GF-D8 (cell line): ENCODE data around the gene CNTLN.
"Not testable (repeated sequence)": the region's sequence is repeated elsewhere in the genome, so short reads cannot be mapped to it uniquely, and the experiment has no call there.

Source experiments
- DNase-seq: peaks from one replicate; lab custom pipeline; 2025; lab: John Stamatoyannopoulos, UW

The CNTLN gene

DNA sequence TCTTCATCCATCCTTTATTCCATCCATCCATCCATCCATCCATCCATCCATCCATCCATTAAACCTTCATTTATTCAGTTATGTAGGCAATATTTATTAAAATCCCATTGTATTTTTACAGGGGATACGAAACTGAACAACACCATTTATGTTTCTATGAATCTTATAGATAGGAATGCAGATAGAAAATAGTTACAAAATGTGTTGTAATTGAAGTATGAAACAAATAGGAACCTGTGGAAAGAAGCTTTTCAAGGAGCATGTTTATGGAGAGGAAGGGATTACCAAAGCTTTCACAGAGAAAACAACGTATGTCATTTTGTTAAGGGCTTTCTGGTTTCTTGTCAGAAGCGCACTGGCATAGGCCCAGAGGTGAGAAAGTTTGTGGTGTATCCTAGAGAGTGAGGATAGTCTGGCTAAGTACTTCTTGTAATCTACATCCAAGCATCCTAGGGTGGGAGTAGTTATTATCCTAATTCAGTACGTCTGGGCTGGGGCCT is 184.0 kb downstream of the CNTLN start:
- no peak for DNase-seq

DNA sequence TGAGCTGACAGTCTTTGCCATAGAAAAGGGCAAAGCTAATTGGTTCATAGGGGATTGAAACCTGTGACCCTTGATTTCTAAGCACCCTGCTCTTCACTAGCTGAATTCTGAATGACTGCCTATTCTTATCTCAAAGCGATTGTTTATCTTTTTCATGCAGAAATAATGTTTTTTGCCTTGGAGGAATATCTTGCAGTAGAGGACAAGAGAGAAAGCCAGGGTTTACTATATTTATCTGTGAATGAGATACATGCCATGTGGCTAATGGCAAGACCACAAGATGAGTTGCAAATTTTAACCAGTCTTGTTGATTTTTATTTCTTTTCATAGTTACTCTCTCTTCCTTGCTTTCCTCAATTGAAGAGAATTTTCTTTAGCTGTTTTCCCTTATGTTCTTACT is 185.0 kb downstream of the CNTLN start:
- no peak for DNase-seq

DNA sequence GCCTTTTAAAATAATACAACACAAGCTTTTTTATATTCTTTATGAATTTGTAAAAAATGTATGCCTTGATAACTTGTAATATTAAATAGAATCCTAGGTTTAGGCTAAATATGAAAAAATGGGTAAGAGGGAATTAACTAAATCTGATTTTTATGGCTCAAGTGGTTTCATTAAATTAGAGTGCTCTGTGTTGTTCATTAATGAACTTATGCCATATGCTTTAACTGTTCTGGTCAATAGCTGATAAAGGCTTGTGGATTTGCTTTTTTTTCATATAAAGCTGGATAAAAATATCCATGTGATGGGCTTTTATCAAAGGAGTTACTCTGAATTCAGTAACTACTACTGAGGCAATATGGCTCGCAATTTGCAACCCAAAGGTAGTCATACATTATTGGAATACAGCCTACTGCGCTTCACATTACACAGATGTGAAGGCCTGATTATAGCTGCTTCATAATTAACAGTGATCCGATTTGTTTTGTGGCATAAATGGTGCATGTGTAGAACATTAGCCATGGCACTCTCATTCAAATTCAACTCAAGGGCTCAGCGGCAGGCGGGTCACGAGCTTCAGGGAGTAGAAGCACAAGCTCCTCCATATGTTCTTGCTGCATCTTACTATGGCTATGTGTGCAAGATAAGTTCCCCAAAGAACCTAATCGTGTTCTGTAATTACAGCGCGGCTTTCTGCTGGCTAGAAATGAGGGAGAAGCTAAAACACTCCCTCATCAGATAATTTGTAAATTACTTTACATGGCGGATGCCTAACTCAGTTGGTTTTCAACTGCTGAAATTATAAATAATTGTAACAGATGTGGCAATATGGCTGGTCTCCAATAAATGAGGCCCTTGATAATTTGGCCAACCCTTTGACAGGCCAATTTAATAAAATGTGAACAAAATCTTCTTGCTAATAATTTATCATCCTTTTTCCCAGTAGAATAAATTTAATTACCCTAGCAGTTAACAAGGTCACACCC is 188.3 kb downstream of the CNTLN start:
- DNase-seq: no peak

DNA sequence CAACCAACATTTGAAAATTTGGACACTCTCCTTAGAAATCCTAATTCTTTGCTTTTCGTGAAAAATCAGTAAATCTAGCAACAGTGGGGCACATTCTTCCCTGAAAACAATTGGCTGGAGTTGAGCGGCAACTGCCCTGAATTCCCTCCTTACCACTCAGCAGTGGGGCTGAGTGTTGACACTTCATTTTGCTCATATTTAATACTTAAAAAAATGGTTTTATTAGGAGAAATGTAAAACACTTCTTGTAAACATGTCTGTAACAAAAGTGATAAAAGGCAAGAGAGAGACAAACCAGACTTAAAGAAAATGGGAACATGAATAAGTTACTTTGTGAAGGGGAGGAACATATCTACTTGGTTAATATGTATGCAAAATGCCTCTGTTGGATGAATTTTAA is 193.5 kb downstream of the CNTLN start:
- DNase-seq: no peak

DNA sequence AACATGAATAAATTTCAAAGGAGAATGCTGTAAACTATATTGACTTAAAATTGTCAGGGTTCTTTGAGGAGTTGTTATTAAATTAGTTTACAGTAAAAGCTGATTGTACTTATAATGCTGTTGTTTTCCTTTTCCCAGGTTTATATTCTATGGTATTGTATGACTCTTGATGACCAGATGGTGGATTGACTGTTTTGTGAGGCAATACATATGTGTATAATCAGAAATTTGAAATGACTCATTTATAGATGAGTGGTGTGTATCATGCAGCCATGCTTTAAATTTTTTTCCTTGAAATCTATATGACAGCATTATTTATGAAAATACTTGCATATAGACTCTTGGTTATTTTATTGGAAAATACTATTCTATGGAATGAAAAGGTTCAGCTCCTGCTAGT is 195.3 kb downstream of the CNTLN start:
- DNase-seq: no peak

DNA sequence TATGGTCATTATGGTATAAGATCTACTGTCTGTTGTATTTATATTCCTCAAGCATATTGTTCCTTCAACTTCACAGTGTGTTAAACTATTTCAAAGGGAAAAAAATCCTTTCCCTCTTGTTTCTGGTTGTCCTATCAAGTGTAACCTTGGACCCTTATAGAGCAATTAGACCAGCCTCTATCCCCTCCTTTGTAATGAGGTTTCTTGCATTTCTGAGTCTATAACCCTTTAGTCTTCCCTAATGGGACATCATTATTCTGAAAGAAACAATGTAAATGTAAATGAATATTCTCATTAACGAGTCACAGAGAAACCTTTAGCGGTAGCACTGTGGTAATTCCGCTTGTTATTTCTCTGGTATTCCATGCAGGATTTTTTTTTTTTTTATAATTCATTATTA is 197.3 kb downstream of the CNTLN start:
- no peak for DNase-seq

DNA sequence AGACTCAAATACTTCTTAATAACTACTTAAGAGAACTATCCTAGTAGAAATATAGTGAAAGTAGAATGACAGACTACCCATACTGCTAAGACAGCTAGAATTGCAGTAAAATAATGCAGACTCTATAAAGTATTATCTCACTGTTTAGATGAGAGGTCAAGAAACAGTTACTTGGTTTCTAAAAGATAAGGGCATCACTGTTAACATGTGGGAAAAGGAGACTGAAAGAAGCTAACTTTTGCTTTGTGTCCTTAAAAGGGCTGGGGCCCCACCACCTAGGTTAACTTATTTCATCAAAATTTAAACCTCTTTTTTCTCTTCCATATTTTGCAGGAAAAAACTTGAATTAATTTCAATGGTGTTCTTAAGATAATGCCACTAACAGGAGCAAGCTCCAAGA is 204.3 kb downstream of the CNTLN start:
- no peak for DNase-seq

DNA sequence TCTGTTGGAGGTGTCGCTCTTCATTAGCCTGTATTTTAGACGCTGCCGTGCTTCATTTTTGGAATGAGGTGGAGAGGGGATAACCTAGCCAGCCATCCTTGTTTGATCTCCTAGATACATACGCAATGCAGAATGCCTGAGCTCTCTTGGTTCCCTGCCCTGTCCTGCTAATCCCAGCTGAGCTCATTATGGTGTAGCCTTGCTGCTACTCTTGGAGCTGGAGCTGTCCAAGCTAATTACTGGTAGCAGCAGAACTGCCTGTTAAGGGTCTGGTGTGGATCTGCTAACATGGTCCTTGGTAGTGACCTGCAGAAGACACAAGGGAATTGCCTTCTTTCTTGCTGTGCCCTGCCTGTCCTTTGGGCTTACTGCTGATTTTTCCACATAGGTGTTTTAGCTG is 207.9 kb downstream of the CNTLN start:
- DNase-seq: no peak

DNA sequence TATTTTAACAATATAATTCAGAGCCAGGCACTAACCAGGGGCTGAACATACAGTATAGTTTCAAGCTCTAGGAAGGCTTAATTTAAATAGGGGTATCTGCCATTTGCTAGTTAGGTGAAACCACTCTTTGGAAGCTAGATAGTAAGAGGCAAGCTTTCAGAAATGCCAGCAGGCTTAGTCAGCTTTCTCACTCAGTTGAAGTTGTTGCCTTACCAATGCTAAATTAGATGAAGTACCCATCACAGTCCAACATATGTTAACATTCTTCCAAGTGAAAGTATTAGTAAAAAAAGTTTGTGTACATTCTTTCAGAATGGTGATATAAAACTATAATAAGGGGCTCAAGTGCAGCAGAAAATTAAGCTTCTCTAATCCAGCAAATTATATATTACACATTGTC is 215.0 kb downstream of the CNTLN start:
- DNase-seq: no peak

DNA sequence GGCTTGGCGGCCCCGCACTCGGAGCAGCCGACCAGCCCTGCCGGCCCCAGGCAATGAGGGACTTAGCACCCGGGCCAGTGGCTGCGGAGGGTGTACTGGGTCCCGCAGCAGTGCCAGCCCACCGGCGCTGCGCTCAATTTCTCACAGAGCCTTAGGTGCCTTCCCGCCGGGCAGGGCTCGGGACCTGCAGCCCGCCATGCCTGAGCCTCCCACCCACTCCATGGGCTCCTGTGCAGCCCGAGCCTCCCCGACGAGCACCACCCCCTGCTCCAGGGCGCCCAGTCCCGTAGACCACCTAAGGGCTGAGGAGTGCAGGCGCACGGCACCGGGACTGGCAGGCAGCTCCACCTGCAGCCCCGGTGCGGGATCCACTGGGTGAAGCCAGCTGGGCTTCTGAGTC is 219.2 kb downstream of the CNTLN start:
- not testable (repeated sequence) for DNase-seq

DNA sequence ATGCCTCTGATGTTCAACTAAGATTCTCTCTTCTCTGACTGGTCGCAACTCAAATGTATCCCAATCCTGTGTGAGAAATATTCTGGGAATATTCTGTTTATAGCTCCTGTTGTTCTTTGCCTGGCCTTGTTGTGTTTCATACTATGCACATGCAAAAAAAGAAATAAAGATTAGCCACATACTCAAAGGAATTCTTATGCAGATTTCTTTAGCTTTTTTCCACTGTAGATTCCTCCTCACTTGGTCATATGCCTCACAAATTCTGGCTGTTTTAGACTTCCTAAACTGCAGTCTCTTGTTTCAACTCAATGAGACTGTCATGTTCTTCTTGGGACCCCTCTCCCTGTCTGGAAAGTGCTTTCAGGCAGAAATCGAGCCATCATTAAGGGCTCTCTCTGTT is 226.5 kb downstream of the CNTLN start:
- DNase-seq: no peak

DNA sequence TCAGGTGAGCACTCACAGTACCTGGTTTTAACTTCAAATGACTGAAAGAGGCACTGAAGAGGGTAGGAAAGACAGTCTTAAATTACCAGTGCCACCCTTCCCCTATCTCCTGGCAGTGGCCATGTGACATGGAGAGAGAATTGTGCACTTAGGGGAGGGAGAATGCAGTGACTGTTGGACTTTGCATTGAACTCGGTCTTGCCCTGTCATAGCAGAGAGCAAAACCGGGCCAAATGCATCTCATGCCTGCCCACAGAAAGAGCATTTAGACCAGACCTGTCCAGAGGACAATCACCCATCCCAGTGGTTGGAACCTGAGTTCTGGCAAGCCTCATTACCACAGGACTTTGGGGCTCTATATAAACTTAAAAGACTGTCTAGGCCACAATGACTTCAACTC is 232.2 kb downstream of the CNTLN start:
- DNase-seq: no peak

DNA sequence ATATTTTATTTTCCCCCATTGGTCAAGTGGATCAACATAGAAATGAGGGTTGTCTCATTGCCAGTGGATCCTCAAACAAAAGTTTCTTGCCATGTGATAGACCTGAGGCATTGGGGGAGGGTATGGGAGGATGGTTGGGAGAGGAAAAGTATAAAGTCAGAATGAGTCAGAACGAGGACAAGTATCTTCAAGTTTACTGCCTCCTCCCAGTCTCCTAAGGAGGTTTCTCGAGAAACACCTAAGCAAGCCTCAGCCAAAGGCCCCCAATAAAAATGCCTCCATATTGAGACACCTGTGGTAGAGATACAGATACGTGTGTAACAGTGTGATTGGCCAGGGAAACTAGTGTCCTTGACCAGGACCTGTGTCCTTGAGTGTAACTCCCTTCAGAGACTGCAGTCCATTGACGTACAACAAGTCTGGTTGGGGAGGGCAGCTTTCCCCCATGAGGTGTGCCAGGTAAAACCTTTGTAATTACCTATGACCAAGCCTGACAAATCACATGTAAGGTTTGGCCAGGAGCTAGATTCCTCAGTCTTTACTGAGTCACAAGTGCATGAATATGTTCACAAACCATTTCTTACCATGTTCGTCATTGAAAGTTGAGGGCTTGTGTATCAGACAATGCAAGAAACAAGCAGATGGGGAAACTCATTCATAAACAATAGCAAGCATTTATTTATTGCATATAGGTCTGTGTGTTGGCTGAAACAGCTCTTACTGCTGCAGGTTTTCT is 245.5 kb downstream of the CNTLN start:
- DNase-seq: no peak

DNA sequence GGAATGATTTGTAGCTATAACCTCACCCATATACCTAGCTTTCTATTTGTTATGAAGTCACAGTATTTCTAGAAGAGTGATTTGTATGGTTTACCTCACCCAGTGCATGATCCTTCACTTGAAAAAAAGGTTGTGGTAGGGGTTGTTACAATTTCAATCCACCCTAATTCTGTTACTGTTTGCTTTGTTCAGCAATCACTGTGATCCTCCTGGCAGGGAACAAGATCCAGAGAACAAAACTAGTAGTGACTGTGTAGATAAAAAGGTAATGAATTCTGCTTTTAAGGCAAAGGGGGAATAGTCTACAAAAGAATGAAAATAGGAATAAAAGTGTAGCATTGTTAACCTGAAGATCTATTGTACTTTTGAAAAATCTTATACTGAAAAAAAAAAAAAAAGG is 252.7 kb downstream of the CNTLN start:
- DNase-seq: no peak

DNA sequence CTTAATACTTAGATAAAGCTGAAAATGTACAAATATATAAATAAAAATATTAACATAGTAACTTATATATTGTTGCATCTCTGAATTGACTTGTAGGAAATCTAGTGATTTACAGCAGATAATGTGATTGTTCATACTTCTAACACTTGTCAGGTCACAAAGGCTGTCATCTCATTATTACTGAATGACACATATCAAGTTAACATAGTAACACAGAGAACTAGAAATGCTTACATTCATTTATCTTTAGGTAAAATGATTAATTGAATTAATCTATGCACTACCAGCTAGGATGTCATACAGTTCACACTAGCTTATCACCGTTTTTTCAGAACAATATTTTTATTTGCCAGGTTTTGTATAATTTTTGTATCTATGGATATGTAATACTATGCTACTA is 254.2 kb downstream of the CNTLN start:
- DNase-seq: no peak

DNA sequence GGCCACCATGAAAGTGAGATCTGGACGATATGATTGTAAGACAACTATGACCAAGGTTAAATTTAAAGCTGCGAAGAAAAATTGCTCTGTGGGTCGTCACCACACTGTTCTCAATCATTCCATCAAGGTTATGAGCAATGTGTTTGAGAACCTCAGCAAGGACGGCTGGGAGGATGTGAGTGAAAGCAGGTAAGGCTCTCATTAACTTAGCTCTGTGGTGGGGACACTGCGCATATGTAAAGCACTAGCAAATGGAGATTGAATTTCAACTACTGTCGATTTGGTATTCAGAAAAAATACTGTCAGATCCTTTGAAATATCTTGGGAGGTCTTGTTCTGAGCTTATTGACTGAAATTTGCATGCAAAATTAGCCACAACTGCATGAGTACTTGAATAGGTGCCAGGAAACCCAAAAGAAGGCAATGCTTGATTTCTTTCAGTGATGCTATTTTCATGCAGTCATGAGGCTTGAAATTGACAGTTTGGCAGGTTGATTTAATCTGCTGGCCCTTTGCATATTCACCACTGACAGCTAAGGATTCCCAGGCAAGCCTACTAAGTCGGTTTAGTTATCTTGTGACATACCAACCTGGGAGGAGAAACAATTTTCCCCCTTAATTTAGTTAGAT is 260.2 kb downstream of the CNTLN start:
- DNase-seq: no peak

DNA sequence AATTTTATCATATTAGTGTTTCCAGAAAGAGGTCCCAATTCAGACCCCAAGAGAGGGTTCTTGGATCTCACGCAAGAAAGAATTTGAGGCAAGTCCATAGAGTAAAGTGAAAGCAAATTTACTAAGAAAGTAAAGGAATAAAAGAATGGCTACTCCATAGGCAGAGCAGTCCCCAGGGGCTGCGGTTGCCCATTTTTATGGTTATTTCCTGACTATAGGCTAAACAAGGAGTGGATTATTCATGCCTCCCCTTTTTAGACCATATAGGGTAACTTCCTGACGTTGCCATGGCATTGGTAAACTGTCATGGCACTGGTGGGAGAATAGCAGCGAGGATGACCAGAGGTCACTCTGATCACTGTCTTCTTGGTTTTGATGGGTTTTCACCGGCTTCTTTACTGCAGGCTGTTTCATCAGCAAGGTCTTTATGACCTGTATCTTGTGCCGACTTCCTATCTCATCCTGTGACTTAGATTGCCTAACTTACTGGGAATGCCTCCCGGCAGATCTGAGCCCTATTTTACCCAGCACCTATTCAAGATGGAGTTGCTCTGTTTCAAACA is 262.4 kb downstream of the CNTLN start:
- not testable (repeated sequence) for DNase-seq

DNA sequence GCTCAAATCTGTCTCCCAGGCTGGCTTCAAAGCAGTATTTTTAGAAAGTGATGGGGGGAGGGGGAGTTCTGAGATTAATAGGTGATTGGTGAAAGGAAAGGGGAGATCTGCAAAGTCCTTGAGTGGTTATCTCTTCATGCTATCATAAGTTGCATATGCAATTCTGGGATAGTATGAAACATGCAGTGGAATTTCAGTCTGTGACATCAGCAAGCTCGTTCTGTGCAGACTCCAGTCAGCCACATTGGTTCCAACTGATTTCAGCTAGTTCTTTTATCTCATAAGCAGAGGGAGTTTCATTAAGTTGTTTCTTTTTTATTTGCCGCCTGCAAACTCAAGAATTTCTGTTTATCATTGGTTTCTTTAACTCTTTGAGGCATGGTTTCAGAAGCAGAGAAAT is 263.5 kb downstream of the CNTLN start:
- DNase-seq: no peak

DNA sequence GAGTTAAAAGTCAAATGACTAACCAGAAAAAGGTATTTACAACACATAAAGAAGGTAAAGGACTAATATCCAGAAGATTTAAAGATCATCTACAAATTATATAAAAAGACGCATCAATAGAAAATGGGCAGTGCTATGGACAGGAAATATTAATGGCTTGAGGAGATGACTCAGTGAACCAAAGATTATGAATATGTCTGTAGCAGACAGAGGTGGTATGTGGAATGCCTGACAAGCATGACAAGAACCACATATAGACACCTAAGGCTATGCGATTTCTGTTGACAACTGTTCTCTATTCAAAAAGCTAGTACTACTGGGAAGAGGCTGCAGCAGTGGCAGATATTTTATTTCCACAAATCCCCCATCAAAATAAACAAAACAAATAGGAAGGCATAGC is 267.0 kb downstream of the CNTLN start:
- no peak for DNase-seq

DNA sequence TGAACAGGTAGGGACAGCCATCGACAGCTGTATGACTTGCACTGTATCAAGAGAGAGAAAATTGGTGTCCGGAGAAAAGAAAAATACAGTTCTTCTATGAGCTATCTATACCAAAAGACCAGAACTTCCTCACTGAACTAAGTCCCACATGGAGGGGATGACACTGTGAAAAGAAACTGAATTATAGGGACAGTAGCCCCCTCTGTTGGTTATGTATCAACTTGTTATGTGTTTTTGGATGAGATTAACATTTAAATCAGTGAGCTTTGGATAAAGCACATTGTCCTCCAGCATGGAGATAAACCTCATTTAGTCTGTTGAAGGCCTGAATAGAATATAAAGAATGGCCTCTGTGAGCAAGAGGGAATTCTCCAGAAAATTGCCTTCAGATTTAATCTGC is 267.5 kb downstream of the CNTLN start:
- peak; percentile 9 for DNase-seq

DNA sequence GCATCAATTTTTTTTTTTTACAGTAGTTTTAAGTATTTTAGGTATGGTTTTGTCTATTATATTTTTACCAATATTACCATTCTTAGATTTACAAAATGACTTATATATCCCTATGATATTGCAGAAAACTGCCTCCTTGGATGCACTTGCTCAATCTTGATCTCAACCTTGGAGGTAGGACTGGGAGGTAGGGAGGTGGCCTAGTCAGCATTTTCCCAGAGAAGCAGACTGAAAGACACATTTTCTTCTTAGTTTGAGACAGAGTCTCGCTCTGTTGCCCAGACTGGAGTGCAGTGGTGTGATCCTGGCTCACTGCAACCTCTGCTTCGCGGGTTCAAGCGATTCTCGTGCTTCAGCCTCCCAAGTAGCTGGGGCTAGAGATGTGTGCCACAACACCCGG is 268.7 kb downstream of the CNTLN start:
- DNase-seq: no peak

DNA sequence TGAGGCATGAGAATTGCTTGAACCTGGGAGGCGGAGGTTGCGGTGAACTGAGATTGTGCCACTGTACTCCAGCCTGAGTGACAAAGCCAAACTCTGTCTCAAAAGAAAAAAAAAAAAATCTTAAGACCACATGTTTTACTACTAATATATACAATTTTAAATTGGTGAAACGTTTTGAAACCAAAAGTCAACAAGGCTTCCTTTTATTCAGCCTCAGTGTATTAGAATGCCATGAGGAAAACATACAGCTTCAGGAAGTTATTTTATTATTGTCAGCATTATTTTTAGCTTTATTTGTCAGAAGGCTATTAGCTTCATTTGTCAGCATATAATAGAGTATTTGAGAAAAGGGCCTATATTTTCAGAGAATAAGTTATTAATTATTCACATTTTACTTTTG is 280.1 kb downstream of the CNTLN start:
- DNase-seq: no peak
